Skeletal muscle satellite cell (primary cell): Measurements from ENCODE around the gene LRBA.

ENCODE experiments used
- H3K27me3 ChIP-seq: 2 replicates; pipeline ENCODE4 v1.7.0; 2013; ENCODE audit warnings: low read length; ENCODE audit not compliant: control insufficient read depth, insufficient read depth
- H3K36me3 ChIP-seq: 2 replicates; pipeline ENCODE4 v1.7.0; 2013; ENCODE audit warnings: mild to moderate bottlenecking, control low read depth, low read length; ENCODE audit not compliant: insufficient read depth
- H3K4me1 ChIP-seq: 2 replicates; pipeline ENCODE4 v1.7.0; 2013; ENCODE audit warnings: low read length; ENCODE audit not compliant: control insufficient read depth, insufficient read depth
- H3K4me2 ChIP-seq: 2 replicates; pipeline ENCODE4 v1.7.0; 2013; ENCODE audit warnings: mild to moderate bottlenecking, low read length
- H3K4me3 ChIP-seq: 2 replicates; pipeline ENCODE4 v1.7.0; 2013; ENCODE audit warnings: low read length
- H3K9ac ChIP-seq: 2 replicates; pipeline ENCODE4 v1.7.0; 2013; ENCODE audit warnings: mild to moderate bottlenecking, low read depth, low read length, moderate library complexity
- H3K9me3 ChIP-seq: replicated peaks from 2 replicates; pipeline ENCODE4 v1.7.0; 2013; ENCODE audit warnings: mild to moderate bottlenecking, control low read depth, low read length

Gene LRBA

GRCh38 chr4:150714462-150715438 is 300.3 kb downstream of the LRBA start:
- H3K9me3 ChIP-seq, result no peaks in the 10 kb centered on the region
- H3K9ac ChIP-seq, result no peak overlapping the region
- H3K4me3 ChIP-seq, result no peak overlapping the region
- no peaks in the 10 kb centered on the region for H3K4me1 ChIP-seq
- no peaks in the 10 kb centered on the region for H3K36me3 ChIP-seq
- H3K4me2 ChIP-seq, result no peak overlapping the region
- no peaks in the 10 kb centered on the region for H3K27me3 ChIP-seq

GRCh38 chr4:150713251-150713650 is 301.8 kb downstream of the LRBA start:
- Histone ChIP-seq H3K4me2 (no peak overlapping the region), H3K4me1 (no peaks in the 10 kb centered on the region), H3K4me3 (no peak overlapping the region), H3K9me3 (no peaks in the 10 kb centered on the region), H3K27me3 (no peaks in the 10 kb centered on the region), H3K9ac (no peak overlapping the region), H3K36me3 (no peaks in the 10 kb centered on the region)

- H3K4me1 ChIP-seq, result no peaks in the 10 kb centered on the region
- no peaks in the 10 kb centered on the region for H3K27me3 ChIP-seq
- H3K4me2 ChIP-seq, result no peak overlapping the region
- no peaks in the 10 kb centered on the region for H3K9me3 ChIP-seq
- H3K36me3 ChIP-seq, result no peaks in the 10 kb centered on the region
- no peak overlapping the region for H3K4me3 ChIP-seq
- no peak overlapping the region for H3K9ac ChIP-seq
These were observed 304.2 kb downstream of the LRBA start for GRCh38 chr4:150710770-150711375.

- Histone ChIP-seq H3K27me3 (no peaks in the 10 kb centered on the region), H3K9me3 (no peaks in the 10 kb centered on the region), H3K4me2 (no peak overlapping the region), H3K4me3 (no peak overlapping the region), H3K9ac (no peak overlapping the region), H3K36me3 (no peaks in the 10 kb centered on the region), H3K4me1 (no peaks in the 10 kb centered on the region)
These were observed 307.1 kb downstream of the LRBA start for GRCh38 chr4:150708004-150708403.

- Histone ChIP-seq H3K4me2 (no peak overlapping the region), H3K4me3 (no peak overlapping the region), H3K27me3 (no peaks in the 10 kb centered on the region), H3K4me1 (no peaks in the 10 kb centered on the region), H3K9me3 (no peaks in the 10 kb centered on the region), H3K36me3 (no peaks in the 10 kb centered on the region), H3K9ac (no peak overlapping the region)
These were observed 315.5 kb downstream of the LRBA start for GRCh38 chr4:150699599-150699998.

- Histone ChIP-seq H3K9ac (no peak overlapping the region), H3K27me3 (no peaks in the 10 kb centered on the region), H3K4me3 (no peak overlapping the region), H3K4me1 (no peaks in the 10 kb centered on the region), H3K36me3 (no peaks in the 10 kb centered on the region), H3K4me2 (no peak overlapping the region), H3K9me3 (no peaks in the 10 kb centered on the region)
These were observed 319.9 kb downstream of the LRBA start for GRCh38 chr4:150695162-150695561.

GRCh38 chr4:150694438-150694837 is 320.6 kb downstream of the LRBA start:
- no peaks in the 10 kb centered on the region for H3K36me3 ChIP-seq
- no peak overlapping the region for H3K4me3 ChIP-seq
- H3K9me3 ChIP-seq, result no peaks in the 10 kb centered on the region
- H3K4me2 ChIP-seq, result no peak overlapping the region
- no peaks in the 10 kb centered on the region for H3K4me1 ChIP-seq
- H3K9ac ChIP-seq, result no peak overlapping the region
- H3K27me3 ChIP-seq, result no peaks in the 10 kb centered on the region

DNA sequence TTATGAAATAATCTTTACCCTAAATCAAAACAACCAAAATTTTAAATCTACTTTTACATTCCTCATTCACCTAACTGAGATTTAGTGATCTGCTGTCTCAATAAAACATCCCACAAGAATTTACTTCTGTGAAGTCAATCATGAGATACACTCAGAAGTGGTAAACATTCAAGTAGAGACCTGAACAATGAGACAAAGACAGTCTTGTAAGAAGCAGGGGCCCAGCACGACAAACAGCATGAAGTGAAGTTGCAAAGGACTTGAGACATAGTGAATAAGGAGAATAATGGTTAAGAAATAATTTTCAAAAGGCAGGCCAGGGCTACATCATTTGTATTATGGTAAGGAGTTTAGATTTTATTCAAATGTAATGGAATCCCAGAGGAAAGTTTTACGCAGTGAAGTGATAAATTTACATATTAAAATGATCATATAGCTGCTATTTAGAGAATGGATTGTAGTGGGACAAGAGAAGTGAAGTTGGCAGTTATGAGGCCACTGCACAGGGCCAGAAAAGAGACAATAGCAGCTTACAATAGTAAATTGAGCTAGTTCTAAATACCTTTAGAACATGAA is 331.2 kb downstream of the LRBA start:
- no peak overlapping the region for H3K4me2 ChIP-seq
- H3K9me3 ChIP-seq, result no peaks in the 10 kb centered on the region
- no peaks in the 10 kb centered on the region for H3K36me3 ChIP-seq
- H3K9ac ChIP-seq, result no peak overlapping the region
- H3K4me1 ChIP-seq, result no peaks in the 10 kb centered on the region
- H3K27me3 ChIP-seq, result no peaks in the 10 kb centered on the region
- H3K4me3 ChIP-seq, result no peak overlapping the region

DNA sequence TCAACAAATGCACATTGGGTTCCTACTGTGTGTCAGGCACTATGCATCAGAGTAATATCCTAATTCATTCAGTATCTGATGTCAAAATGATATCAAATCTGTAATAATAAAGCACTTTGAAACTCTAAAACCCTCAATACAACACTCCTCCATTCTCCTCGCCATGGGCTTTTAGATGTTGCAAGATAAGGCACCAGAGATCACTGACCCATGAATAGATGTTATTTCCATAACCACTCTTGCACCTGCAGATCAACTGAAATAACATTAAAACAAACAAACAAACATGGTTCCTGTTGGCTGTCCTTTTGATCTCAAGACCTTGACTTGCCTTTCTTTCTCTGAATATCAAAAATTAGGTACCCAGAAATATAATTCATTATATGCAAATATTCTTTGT is 333.0 kb downstream of the LRBA start:
- Histone ChIP-seq H3K27me3 (no peaks in the 10 kb centered on the region), H3K4me2 (no peak overlapping the region), H3K9me3 (no peaks in the 10 kb centered on the region), H3K4me1 (no peaks in the 10 kb centered on the region), H3K4me3 (no peak overlapping the region), H3K9ac (no peak overlapping the region), H3K36me3 (no peaks in the 10 kb centered on the region)

DNA sequence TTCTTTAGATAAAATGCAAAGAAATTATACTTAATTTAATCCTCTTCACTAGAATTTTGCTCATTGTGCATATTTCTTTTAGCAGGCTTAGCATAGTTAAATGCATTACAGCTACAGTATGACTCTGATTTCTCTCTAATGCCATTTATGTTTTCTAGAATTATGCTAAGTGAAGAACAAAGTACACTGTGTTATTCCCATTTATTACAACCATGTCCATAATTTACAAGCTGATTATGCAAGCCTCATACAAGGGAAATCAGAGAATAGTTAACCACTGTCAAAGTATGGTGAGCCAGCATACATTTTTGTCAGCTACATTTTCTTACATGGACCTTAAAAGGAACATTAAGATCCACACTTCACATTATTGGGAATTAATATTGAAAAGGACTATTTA is 334.0 kb downstream of the LRBA start:
- no peaks in the 10 kb centered on the region for H3K36me3 ChIP-seq

GRCh38 chr4:150680651-150681050 is 334.4 kb downstream of the LRBA start:
- H3K36me3 ChIP-seq, result no peaks in the 10 kb centered on the region
- no peak overlapping the region for H3K9ac ChIP-seq

More for the DNA sequence above, 334.0 kb downstream of the LRBA start:
- H3K9ac ChIP-seq, result no peak overlapping the region
- no peak overlapping the region for H3K4me3 ChIP-seq
- H3K9me3 ChIP-seq, result no peaks in the 10 kb centered on the region
- H3K27me3 ChIP-seq, result no peaks in the 10 kb centered on the region
- H3K4me1 ChIP-seq, result no peaks in the 10 kb centered on the region
- H3K4me2 ChIP-seq, result no peak overlapping the region

More at GRCh38 chr4:150680651-150681050, 334.4 kb downstream of the LRBA start:
- Histone ChIP-seq H3K4me3 (no peak overlapping the region), H3K4me1 (no peaks in the 10 kb centered on the region), H3K27me3 (no peaks in the 10 kb centered on the region), H3K4me2 (no peak overlapping the region), H3K9me3 (no peaks in the 10 kb centered on the region)
